ENCODE measurements around the gene PLET1. TPM values are rescaled to one million over a fixed set of nuclear protein-coding genes. Genes with fewer than 3 reads are reported as not detected.
A peak's percentile ranks its signal among the peaks of the same experiment; 100 is the strongest.

Gene PLET1
- total RNA-seq, 4 donors from 2014 or later, result not detected

- WGBS, 2 donors, result 63 to 64% methylated on average over 4 of the region's 4 CpGs
- TF ChIP-seq POLR2A (IDR thresholded peaks at IDR 0.05), result no peak
- TF ChIP-seq, protein P1, sequence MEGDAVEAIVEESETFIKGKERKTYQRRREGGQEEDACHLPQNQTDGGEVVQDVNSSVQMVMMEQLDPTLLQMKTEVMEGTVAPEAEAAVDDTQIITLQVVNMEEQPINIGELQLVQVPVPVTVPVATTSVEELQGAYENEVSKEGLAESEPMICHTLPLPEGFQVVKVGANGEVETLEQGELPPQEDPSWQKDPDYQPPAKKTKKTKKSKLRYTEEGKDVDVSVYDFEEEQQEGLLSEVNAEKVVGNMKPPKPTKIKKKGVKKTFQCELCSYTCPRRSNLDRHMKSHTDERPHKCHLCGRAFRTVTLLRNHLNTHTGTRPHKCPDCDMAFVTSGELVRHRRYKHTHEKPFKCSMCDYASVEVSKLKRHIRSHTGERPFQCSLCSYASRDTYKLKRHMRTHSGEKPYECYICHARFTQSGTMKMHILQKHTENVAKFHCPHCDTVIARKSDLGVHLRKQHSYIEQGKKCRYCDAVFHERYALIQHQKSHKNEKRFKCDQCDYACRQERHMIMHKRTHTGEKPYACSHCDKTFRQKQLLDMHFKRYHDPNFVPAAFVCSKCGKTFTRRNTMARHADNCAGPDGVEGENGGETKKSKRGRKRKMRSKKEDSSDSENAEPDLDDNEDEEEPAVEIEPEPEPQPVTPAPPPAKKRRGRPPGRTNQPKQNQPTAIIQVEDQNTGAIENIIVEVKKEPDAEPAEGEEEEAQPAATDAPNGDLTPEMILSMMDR (IDR thresholded peaks at IDR 0.05), result no peak
- Histone ChIP-seq H3K27ac (peak overlapping the region; percentile 96 to 100 (median 99)), H3K27me3 (no peaks in the 10 kb centered on the region), H3K4me1 (peaks cover 7 to 36% (median 13%) of the 10 kb centered on the region in 3 donors), H3K36me3 (peaks cover 0 to 40% (median 12%) of the 10 kb centered on the region in 3 donors), H3K9me3 (no peaks in the 10 kb centered on the region), H3K4me3 (peak overlapping the region in 3 of 4 donors; percentile 84 to 94 (median 87))
- intact Hi-C loops (cut with DNase I), result no loop called here
- no peak for DNase-seq
These were observed 33.2 kb downstream of the PLET1 start for GRCh38 chr11:112227471-112227870.

DNA sequence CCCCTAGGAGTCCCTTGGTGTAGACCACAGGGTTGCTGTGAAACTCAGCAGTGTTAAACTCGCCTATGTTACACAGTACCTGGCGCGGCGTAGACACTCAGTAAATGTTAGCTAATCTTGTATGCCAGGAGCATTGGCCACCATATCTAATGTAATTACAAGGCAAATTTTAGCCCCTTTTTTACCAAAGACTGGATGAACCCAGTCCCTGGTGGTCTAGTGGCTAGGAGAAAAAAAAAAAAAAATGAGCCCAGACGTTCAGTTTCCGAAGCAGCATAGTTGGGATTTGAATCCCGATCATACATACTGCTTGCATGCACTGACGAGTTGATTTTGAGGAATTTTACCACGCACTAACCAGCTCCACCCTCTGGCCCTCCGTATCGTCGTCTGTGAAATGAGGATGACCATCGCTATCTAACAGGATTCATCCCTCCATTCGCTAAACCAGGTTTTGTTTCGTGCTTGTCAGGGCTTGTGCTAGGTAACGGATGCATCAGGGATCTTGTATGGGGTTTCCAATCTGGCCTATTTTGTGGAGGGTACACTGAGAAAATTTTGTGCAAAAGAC is 33.7 kb downstream of the PLET1 start:
- 6 to 7% methylated on average over 12 to 16 of the region's 16 CpGs for WGBS, 2 donors
- H3K36me3 ChIP-seq, result peaks cover 0 to 35% (median 12%) of the 10 kb centered on the region in 3 donors
- H3K9me3 ChIP-seq, result no peaks in the 10 kb centered on the region
- H3K27me3 ChIP-seq, result no peaks in the 10 kb centered on the region
- intact Hi-C loops (cut with DNase I), result no loop called here
- peaks cover 10 to 42% (median 19%) of the 10 kb centered on the region in 3 donors for H3K4me1 ChIP-seq
- H3K27ac ChIP-seq, result peak overlapping the region; percentile 96 to 100 (median 99)
- no peak for DNase-seq
- peak overlapping the region; percentile 54 to 94 (median 86) for H3K4me3 ChIP-seq
- TF ChIP-seq, protein P1 (IDR thresholded peaks at IDR 0.05), result peak in 1 of 6 experiments; percentile 3
- no peak for TF ChIP-seq POLR2A (IDR thresholded peaks at IDR 0.05)

DNA sequence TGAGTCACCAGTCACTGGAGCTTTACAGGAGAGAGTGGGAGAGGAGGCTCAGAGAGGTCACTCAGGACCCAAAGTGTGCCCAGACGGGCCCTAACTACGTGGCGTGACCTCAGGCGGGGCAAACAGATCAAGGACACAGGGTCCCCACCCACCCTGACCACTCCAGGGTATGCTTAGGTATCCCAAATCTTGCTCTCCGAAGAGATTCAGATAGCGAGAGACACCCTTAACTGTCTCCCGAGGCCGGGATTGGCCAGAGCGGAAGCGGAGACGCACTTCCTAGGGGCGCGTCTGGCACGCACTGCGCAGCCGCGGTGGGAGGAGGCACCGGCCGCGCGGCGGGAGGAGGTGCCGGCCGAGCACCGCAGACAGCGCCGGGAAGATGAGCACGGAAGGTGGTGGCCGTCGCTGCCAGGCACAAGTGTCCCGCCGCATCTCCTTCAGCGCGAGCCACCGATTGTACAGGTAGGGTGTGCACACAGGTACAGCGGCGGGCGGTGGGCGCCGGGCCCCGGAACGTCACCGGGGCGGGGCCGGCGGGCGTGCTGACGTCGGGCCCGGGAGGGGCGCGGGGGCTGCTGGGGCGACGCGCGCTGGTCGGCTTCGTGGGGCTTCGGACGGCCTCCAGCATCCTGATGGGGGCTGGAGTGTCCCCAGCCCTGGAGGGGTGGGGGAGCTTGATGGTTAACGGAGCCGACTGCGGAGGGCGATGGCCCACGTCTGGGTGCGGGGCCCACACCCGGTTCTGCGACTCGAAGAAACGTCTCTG is 34.4 kb downstream of the PLET1 start, which contains the start of gene PTS:
TSS of gene PTS (plus strand) at position 367 of the 769 bp plus-strand sequence. CDS start at position 383, 16 bp downstream.
- intact Hi-C loops (cut with DNase I), result no loop called here
- WGBS, 2 donors, result 0% methylated on average over 1 to 7 of the region's 70 CpGs
- TF ChIP-seq, protein P1 (IDR thresholded peaks at IDR 0.05), result peak in 2 of 6 experiments; percentile 4 to 27
- TF ChIP-seq POLR2A (IDR thresholded peaks at IDR 0.05), result peak in 3 of 4 donors; percentile 88 to 97 (median 91)
- H3K9me3 ChIP-seq, result no peaks in the 10 kb centered on the region
- H3K36me3 ChIP-seq, result peaks cover 0 to 28% (median 12%) of the 10 kb centered on the region in 3 donors
- DNase-seq, result peak; percentile 28
- H3K4me1 ChIP-seq, result peaks cover 13 to 48% (median 25%) of the 10 kb centered on the region in 3 donors
- H3K27ac ChIP-seq, result peak within 1 kb of the TSS; percentile 96 to 100 (median 99)
- peak within 1 kb of the TSS; percentile 54 to 94 (median 86) for H3K4me3 ChIP-seq
- H3K27me3 ChIP-seq, result no peaks in the 10 kb centered on the region

DNA sequence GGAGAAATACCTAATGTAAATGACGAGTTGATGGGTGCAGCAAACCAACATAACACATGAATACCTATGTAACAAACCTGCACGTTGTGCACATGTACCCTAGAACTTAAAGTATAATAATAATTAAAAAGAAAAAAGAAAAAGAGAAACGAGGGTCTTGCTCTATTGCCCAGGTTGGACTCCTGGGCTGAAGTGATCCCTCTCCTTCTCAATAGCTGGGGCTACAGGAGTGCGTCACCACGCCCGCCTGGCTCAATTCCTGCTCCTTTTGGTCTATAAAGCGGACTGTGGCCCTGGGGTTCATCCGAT is 35.0 kb downstream of the PLET1 start:
- peak overlapping the region; percentile 54 to 94 (median 86) for H3K4me3 ChIP-seq
- TF ChIP-seq POLR2A (IDR thresholded peaks at IDR 0.05), result no peak
- TF ChIP-seq, protein P1 (IDR thresholded peaks at IDR 0.05), result no peak
- peaks cover 13 to 54% (median 25%) of the 10 kb centered on the region in 3 donors for H3K4me1 ChIP-seq
- no peaks in the 10 kb centered on the region for H3K27me3 ChIP-seq
- H3K36me3 ChIP-seq, result peaks cover 0 to 22% (median 6%) of the 10 kb centered on the region in 3 donors
- 22 to 30% methylated on average over 7 to 8 of the region's 8 CpGs for WGBS, 2 donors
- peak overlapping the region; percentile 96 to 100 (median 99) for H3K27ac ChIP-seq
- intact Hi-C loops (cut with DNase I), result no loop called here
- H3K9me3 ChIP-seq, result no peaks in the 10 kb centered on the region
- no peak for DNase-seq
